Peyer's patch (tissue), 4 donors: ENCODE measurements around the gene NEK9.

Experiments
- CTCF ChIP-seq, 6 experiments: fragments of 450-650 bp in 4 of 6; fragments of 200-600 bp in 2 of 6; sonication (generic) in 1 of 6; IDR thresholded peaks; one replicate each; pipeline ENCODE4 v1.5.1; 2017 to 2019; ENCODE audit warnings: antibody characterized with exemption in 6 of 6, mild to moderate bottlenecking in 3 of 6, moderate library complexity in 1 of 6
- POLR2A ChIP-seq, 2 donors: fragments of 450-650 bp; IDR thresholded peaks; one replicate each; pipeline ENCODE4 v1.5.1; 2017; ENCODE audit warnings: antibody characterized with exemption in 2 of 2, mild to moderate bottlenecking in 2 of 2, moderate library complexity in 2 of 2

GRCh38 chr14:75141062-75141461 lies 14.2 kb upstream of the NEK9 start:
- no peak for TF ChIP-seq CTCF (IDR thresholded peaks at IDR 0.05)
- TF ChIP-seq POLR2A (IDR thresholded peaks at IDR 0.05): no peak
